Vagina (tissue), 2 donors: ENCODE results near the gene DMRT1. TPM values are rescaled to one million over a fixed set of nuclear protein-coding genes. Genes with fewer than 3 reads are reported as not detected.

ENCODE experiments used
- DNase-seq, 2 donors: peaks; one replicate each; pipeline ENCODE4 v3.0.0-alpha.2; 2017; ENCODE audit errors: extremely low spot score in 2 of 2
- H3K27ac ChIP-seq: fragments of 200-600 bp; sonication (generic); one replicate; pipeline ENCODE4 v1.5.1; 2019
- H3K27me3 ChIP-seq: fragments of 200-600 bp; sonication (generic); one replicate; pipeline ENCODE4 v1.5.1; 2019
- H3K36me3 ChIP-seq, 2 donors: fragments of 200-600 bp; sonication (generic); one replicate each; pipeline ENCODE4 v1.5.1; 2017 to 2019
- H3K4me1 ChIP-seq: fragments of 200-600 bp; sonication (generic); one replicate; pipeline ENCODE4 v1.5.1; 2019
- H3K4me3 ChIP-seq, 2 donors: fragments of 200-600 bp; sonication (generic); 1 replicate in 1 of 2; 2 replicates in 1 of 2; pipeline ENCODE4 v1.5.1; 2016 to 2019
- H3K9me3 ChIP-seq: fragments of 200-600 bp; sonication (generic); one replicate; pipeline ENCODE4 v1.5.1; 2019
- CTCF ChIP-seq, 3 experiments: fragments of 450-650 bp in 2 of 3; fragments of 200-600 bp in 1 of 3; sonication (generic) in 1 of 3; IDR thresholded peaks; one replicate each; pipeline ENCODE4 v1.5.1; 2017 to 2019; ENCODE audit warnings: antibody characterized with exemption in 3 of 3, mild to moderate bottlenecking in 2 of 3, moderate library complexity in 2 of 3
- POLR2A ChIP-seq, 2 donors: fragments of 450-650 bp; IDR thresholded peaks; one replicate each; pipeline ENCODE4 v1.6.1; 2017; ENCODE audit warnings: antibody characterized with exemption in 2 of 2, mild to moderate bottlenecking in 2 of 2, moderate library complexity in 2 of 2
- POLR2AphosphoS5 ChIP-seq, 2 donors: sonication (generic); formaldehyde crosslinking; IDR thresholded peaks; one replicate each; pipeline ENCODE4 v1.9.0; 2017; ENCODE audit warnings: antibody characterized with exemption in 2 of 2, mild to moderate bottlenecking in 2 of 2, low read depth in 1 of 2; ENCODE audit not compliant: insufficient read depth in 1 of 2
- intact Hi-C: fragments of 100-400 bp; cut with DNase I; formaldehyde crosslinking; loops from one replicate; pipeline ENCODE4 v1.15.1; 2023
- total RNA-seq: library from RNA; depleted of rRNA; stranded (reverse); fragments of >200 nt; gene quantifications from one replicate; pipeline ENCODE4 v1.2.3, GENCODE V29; 2016

Gene DMRT1
- total RNA-seq, 1 donor from 2014 or later: not detected

- Histone ChIP-seq H3K27me3 (no peaks in the 10 kb centered on the region), H3K4me3 (no peak overlapping the region), H3K36me3 (no peaks in the 10 kb centered on the region), H3K4me1 (no peaks in the 10 kb centered on the region), H3K27ac (no peak overlapping the region), H3K9me3 (no peaks in the 10 kb centered on the region)
- DNase-seq: peak in 1 of 2 donors; percentile 42
- intact Hi-C loops: no loop called here
- no peak for TF ChIP-seq POLR2AphosphoS5 (IDR thresholded peaks at IDR 0.05; ENCODE audit: insufficient read depth in 1 of 2, low read depth in 1 of 2)
- no peak for TF ChIP-seq CTCF (IDR thresholded peaks at IDR 0.05)
- TF ChIP-seq POLR2A (IDR thresholded peaks at IDR 0.05): no peak
Measured at GRCh38 chr9:880725-881124, 39.2 kb downstream of the DMRT1 start.

- no peak for TF ChIP-seq CTCF (IDR thresholded peaks at IDR 0.05)
- no peak for TF ChIP-seq POLR2A (IDR thresholded peaks at IDR 0.05)
- no peak for TF ChIP-seq POLR2AphosphoS5 (IDR thresholded peaks at IDR 0.05; ENCODE audit: insufficient read depth in 1 of 2, low read depth in 1 of 2)
- DNase-seq: no peak
- Histone ChIP-seq H3K4me3 (no peak overlapping the region), H3K4me1 (no peaks in the 10 kb centered on the region), H3K9me3 (no peaks in the 10 kb centered on the region), H3K27me3 (no peaks in the 10 kb centered on the region), H3K36me3 (no peaks in the 10 kb centered on the region), H3K27ac (no peak overlapping the region)
- intact Hi-C loops: no loop called here
Measured at GRCh38 chr9:882416-882924, 41.0 kb downstream of the DMRT1 start.

GRCh38 chr9:883011-883410 is 41.5 kb downstream of the DMRT1 start:
- Histone ChIP-seq H3K27ac (no peak overlapping the region), H3K4me3 (no peak overlapping the region), H3K27me3 (no peaks in the 10 kb centered on the region), H3K4me1 (no peaks in the 10 kb centered on the region), H3K9me3 (no peaks in the 10 kb centered on the region), H3K36me3 (no peaks in the 10 kb centered on the region)
- intact Hi-C loops: no loop called here
- no peak for TF ChIP-seq POLR2AphosphoS5 (IDR thresholded peaks at IDR 0.05; ENCODE audit: insufficient read depth in 1 of 2, low read depth in 1 of 2)
- TF ChIP-seq POLR2A (IDR thresholded peaks at IDR 0.05): no peak
- no peak for TF ChIP-seq CTCF (IDR thresholded peaks at IDR 0.05)
- no peak for DNase-seq

GRCh38 chr9:886886-887285 is 45.4 kb downstream of the DMRT1 start:
- intact Hi-C loops: no loop called here
- TF ChIP-seq POLR2AphosphoS5 (IDR thresholded peaks at IDR 0.05; ENCODE audit: insufficient read depth in 1 of 2, low read depth in 1 of 2) (no peak), POLR2A (IDR thresholded peaks at IDR 0.05) (no peak), CTCF (IDR thresholded peaks at IDR 0.05) (no peak)
- DNase-seq: no peak
- Histone ChIP-seq H3K4me1 (no peaks in the 10 kb centered on the region), H3K36me3 (no peaks in the 10 kb centered on the region), H3K9me3 (no peaks in the 10 kb centered on the region), H3K27ac (no peak overlapping the region), H3K4me3 (no peak overlapping the region), H3K27me3 (no peaks in the 10 kb centered on the region)

- DNase-seq: no peak
- no peak for TF ChIP-seq POLR2A (IDR thresholded peaks at IDR 0.05)
- TF ChIP-seq CTCF (IDR thresholded peaks at IDR 0.05): no peak
- no peak for TF ChIP-seq POLR2AphosphoS5 (IDR thresholded peaks at IDR 0.05; ENCODE audit: insufficient read depth in 1 of 2, low read depth in 1 of 2)
- no peaks in the 10 kb centered on the region for H3K4me1 ChIP-seq
- H3K36me3 ChIP-seq: no peaks in the 10 kb centered on the region
- H3K27me3 ChIP-seq: no peaks in the 10 kb centered on the region
- intact Hi-C loops: no loop called here
- H3K4me3 ChIP-seq: no peak overlapping the region
- H3K9me3 ChIP-seq: no peaks in the 10 kb centered on the region
- no peak overlapping the region for H3K27ac ChIP-seq
Measured at GRCh38 chr9:892123-892522, 50.6 kb downstream of the DMRT1 start.
